ACC112 (cell line): ENCODE results near the gene LRR1.

Experiments used
- H2AFZ ChIP-seq: fragments of 200-600 bp; sonication (generic); one replicate; pipeline ENCODE4 v1.6.0; 2017; ENCODE audit warnings: antibody characterized with exemption, low read length; ENCODE audit not compliant: unreplicated experiment
- H3K27ac ChIP-seq: fragments of 200-600 bp; sonication (generic); 2 replicates; pipeline ENCODE4 v1.5.1; 2014; ENCODE audit warnings: low read depth, mild to moderate bottlenecking, antibody characterized with exemption, low read length, moderate library complexity
- H3K27me3 ChIP-seq: fragments of 200-600 bp; sonication (generic); 2 replicates; pipeline ENCODE4 v1.6.1; 2014; ENCODE audit warnings: mild to moderate bottlenecking, antibody characterized with exemption, low read length, moderate library complexity, mixed read lengths; ENCODE audit not compliant: insufficient read depth
- H3K36me3 ChIP-seq: fragments of 200-600 bp; sonication (generic); 2 replicates; pipeline ENCODE4 v1.6.1; 2016; ENCODE audit warnings: mild to moderate bottlenecking, antibody characterized with exemption, low read length, moderate library complexity, mixed read lengths; ENCODE audit not compliant: insufficient read depth
- H3K4me1 ChIP-seq: fragments of 200-600 bp; sonication (generic); one replicate; pipeline ENCODE4 v1.6.1; 2016; ENCODE audit warnings: low read length, mixed read lengths; ENCODE audit not compliant: insufficient read depth, unreplicated experiment, control insufficient read depth
- H3K4me3 ChIP-seq: fragments of 200-600 bp; sonication (generic); 2 replicates; pipeline ENCODE4 v1.5.1; 2014; ENCODE audit warnings: mild to moderate bottlenecking, low read depth, low read length
- H3K79me2 ChIP-seq: fragments of 200-600 bp; sonication (generic); one replicate; pipeline ENCODE4 v1.6.0; 2016; ENCODE audit warnings: low read length; ENCODE audit not compliant: control insufficient read depth, unreplicated experiment, insufficient read depth

Gene LRR1

DNA sequence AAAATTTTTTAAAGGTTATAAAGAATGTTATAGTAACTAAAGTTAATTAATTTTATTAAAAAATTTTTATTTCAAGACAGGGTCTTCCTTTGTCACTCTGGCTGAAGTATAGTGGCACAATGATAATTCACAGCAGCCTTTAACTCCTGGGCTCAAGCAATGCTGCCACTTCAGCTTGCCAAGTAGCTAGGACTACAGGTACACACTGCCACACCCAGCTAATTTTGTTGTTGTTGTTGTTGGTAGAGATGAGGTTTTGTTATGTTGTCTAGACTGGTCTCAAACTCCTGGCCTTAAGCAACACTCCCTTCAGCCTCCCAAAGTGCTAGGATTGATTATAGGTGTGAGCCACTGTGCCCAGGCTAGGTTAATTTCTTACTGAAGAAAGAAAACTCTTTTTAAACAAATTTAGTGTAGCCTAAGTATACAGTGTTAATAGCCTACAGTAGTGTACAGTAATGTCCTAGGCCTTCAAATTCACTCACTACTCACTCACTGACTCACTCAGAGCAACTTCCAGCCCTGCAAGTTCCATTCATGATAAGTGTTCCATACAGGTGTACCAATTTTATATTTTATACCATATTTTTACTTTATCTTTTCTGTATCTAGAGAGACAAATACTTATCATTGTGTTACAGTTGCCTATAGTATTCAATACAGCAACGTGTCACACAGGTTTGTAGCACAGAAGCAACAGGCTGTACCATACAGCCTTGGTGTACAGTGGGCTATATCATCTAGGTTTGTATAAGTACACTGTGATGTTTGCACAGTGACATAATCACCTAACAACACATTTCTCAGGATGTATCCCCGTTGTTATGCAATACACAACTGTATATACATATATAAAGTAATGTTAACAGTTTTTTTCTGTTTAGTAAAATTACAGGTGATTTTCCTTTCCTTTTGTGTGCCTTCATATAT is 61.1 kb downstream of the LRR1 start:
- Histone ChIP-seq H3K27ac (no peak overlapping the region), H3K27me3 (no peaks in the 10 kb centered on the region), H3K4me1 (no peaks in the 10 kb centered on the region), H2AFZ (no peak overlapping the region), H3K36me3 (0 out of 2 replicates have a peak, but pooled peaks cover 2% of the 10 kb centered on the region), H3K79me2 (no peaks in the 10 kb centered on the region), H3K4me3 (no peak overlapping the region)
